Loucy (cell line): Measurements from ENCODE around the gene SSPN.

ENCODE experiments used
- EZH2phosphoT487 ChIP-seq: fragments of 200-600 bp; IDR thresholded peaks from 2 replicates; pipeline ENCODE4 v1.6.1; 2018; ENCODE audit warnings: antibody characterized with exemption, mild to moderate bottlenecking, moderate library complexity, borderline replicate concordance
- TF ChIP-seq, protein P1 (sequence below): fragments of 200-600 bp; sonication (generic); conservative IDR thresholded peaks from 2 replicates; pipeline ENCODE4 v1.5.1; 2014; ENCODE audit warnings: mild to moderate bottlenecking, antibody characterized with exemption, low read length

DNA sequence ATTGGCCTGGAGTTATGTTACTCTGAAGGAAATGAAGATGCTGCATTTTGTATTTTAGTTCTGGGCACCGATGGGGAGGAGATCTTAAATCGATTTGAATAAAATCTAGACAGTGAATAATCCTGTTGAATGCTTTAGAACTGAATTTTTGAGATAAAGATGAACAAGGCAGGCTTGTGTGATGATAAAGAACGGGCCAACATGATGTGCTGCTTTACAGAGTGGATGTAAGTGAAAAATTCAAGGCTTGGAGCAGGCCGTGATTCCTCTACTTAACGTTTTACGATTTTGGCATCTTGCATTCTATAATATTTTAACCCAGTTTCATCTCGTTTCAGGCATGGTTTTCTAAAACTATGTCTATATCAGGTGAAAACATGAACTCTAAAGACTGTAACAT lies 47.1 kb upstream of the SSPN start:
- TF ChIP-seq, protein P1, sequence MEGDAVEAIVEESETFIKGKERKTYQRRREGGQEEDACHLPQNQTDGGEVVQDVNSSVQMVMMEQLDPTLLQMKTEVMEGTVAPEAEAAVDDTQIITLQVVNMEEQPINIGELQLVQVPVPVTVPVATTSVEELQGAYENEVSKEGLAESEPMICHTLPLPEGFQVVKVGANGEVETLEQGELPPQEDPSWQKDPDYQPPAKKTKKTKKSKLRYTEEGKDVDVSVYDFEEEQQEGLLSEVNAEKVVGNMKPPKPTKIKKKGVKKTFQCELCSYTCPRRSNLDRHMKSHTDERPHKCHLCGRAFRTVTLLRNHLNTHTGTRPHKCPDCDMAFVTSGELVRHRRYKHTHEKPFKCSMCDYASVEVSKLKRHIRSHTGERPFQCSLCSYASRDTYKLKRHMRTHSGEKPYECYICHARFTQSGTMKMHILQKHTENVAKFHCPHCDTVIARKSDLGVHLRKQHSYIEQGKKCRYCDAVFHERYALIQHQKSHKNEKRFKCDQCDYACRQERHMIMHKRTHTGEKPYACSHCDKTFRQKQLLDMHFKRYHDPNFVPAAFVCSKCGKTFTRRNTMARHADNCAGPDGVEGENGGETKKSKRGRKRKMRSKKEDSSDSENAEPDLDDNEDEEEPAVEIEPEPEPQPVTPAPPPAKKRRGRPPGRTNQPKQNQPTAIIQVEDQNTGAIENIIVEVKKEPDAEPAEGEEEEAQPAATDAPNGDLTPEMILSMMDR = no peak
- no peak for TF ChIP-seq EZH2phosphoT487
